GM23338 (cell line): ENCODE results near the gene NDC1.
"Not testable (repeated sequence)": the region's sequence is repeated elsewhere in the genome, so short reads cannot be mapped to it uniquely, and the experiment has no call there.

ENCODE experiments used
- CREB1 ChIP-seq: fragments of 250-450 bp; sonication (Bioruptor Pico); IDR thresholded peaks from 2 replicates; pipeline ENCODE4 v1.5.0; 2020; ENCODE audit warnings: low read depth, mild to moderate bottlenecking, moderate library complexity
- CTCF ChIP-seq, 2 experiments: fragments of 200-600 bp in 1 of 2; sonication (generic) in 1 of 2; conservative IDR thresholded peaks; 2 replicates each; pipeline versions ENCODE4 v1.5.1 to v1.6.1; 2016 to 2017; ENCODE audit warnings: antibody characterized with exemption in 2 of 2, low read depth in 2 of 2, mild to moderate bottlenecking in 2 of 2, moderate library complexity in 1 of 2
- EZH2 ChIP-seq: fragments of 200-600 bp; sonication (generic); IDR thresholded peaks from one replicate; pipeline ENCODE4 v1.8.0; 2017; ENCODE audit warnings: antibody characterized with exemption, mild to moderate bottlenecking, low read depth; ENCODE audit not compliant: unreplicated experiment
- STAT1 ChIP-seq: IDR thresholded peaks from one replicate; pipeline ENCODE4 v1.6.1; 2016; ENCODE audit warnings: antibody characterized with exemption; ENCODE audit not compliant: unreplicated experiment

- TF ChIP-seq CTCF (conservative IDR thresholded peaks at IDR 0.05; ENCODE audit: low read depth in 2 of 2); STAT1; EZH2; CREB1 (CRISPR knock-in tag): not testable (repeated sequence)
Measured at GRCh38 chr1:53815484-53815883, 22.6 kb downstream of the NDC1 start.
